Heart left ventricle (tissue), 13 donors: Measurements from ENCODE around the gene LHFPL3.

Source experiments
- POLR2A ChIP-seq, 2 donors: fragments of 450-650 bp; IDR thresholded peaks; one replicate each; pipeline ENCODE4 v1.6.1; 2017; ENCODE audit warnings: antibody characterized with exemption in 2 of 2, mild to moderate bottlenecking in 2 of 2, moderate library complexity in 2 of 2
- TF ChIP-seq, protein P1 (sequence below), 12 donors: fragments of 200-600 bp; sonication (generic) in 4 of 12; IDR thresholded peaks; one replicate each; pipeline versions ENCODE4 v1.5.0 to v1.8.0; 2018 to 2022; ENCODE audit warnings: antibody characterized with exemption in 12 of 12, mild to moderate bottlenecking in 5 of 12
- donor health status: ischemic (EF 13 %, LVEDD 7.1; RV severe dilation, severe dysfunction).
- donor health status: DM: no; HTN: yes; CAD: no.
- donor health status: DM: no; HTN: no; CAD: no.
- donor health status: ischemic (EF 25% LVEDD 6.9; RV normal size, moderate dysfunction).
- donor health status: ischemic (EF 25% LVEDD 5.7; RV mildly dilated, moderate dysfunction).
- donor health status: ischemic (EF 35%, LVEDD 5.7; RV mildly dilated, moderate dysfunction).
- donor health status: nonischemic (EF 11% LVEDD 7.7; RV severe dilation, severe dysfunction).
- donor health status: DM: yes; HTN: yes; CAD: no.
- donor health status: PGD.
- donor health status: ischemic (EF 29% LVEDD 5.4; RV normal size, mild dysfunction).
- donor health status: nonischemic (EF 23%, LVEDD 6.1; RV moderate dilation, normal function).

- TF ChIP-seq, protein P1, sequence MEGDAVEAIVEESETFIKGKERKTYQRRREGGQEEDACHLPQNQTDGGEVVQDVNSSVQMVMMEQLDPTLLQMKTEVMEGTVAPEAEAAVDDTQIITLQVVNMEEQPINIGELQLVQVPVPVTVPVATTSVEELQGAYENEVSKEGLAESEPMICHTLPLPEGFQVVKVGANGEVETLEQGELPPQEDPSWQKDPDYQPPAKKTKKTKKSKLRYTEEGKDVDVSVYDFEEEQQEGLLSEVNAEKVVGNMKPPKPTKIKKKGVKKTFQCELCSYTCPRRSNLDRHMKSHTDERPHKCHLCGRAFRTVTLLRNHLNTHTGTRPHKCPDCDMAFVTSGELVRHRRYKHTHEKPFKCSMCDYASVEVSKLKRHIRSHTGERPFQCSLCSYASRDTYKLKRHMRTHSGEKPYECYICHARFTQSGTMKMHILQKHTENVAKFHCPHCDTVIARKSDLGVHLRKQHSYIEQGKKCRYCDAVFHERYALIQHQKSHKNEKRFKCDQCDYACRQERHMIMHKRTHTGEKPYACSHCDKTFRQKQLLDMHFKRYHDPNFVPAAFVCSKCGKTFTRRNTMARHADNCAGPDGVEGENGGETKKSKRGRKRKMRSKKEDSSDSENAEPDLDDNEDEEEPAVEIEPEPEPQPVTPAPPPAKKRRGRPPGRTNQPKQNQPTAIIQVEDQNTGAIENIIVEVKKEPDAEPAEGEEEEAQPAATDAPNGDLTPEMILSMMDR (IDR thresholded peaks at IDR 0.05), result no peak
- TF ChIP-seq POLR2A (IDR thresholded peaks at IDR 0.05), result no peak
These were observed 201.2 kb downstream of the LHFPL3 start for GRCh38 chr7:104529567-104529966.
